GM08714 (cell line): ENCODE results near the gene PTK7.

Source experiments
- H3K4me3 ChIP-seq: fragments of 200-500 bp; sonication (Bioruptor generic); 2 replicates; pipeline ENCODE4 v1.5.1; 2014; ENCODE audit warnings: mild to moderate bottlenecking, low read length, inconsistent platforms
- ZNF274 ChIP-seq: IDR thresholded peaks from 2 replicates; pipeline ENCODE4 v1.6.1; 2012; ENCODE audit warnings: mild to moderate bottlenecking, low read depth, low read length

The PTK7 gene

GRCh38 chr6:43089874-43090558 is 13.9 kb downstream of the PTK7 start:
- no peak overlapping the region for H3K4me3 ChIP-seq

GRCh38 chr6:43090559-43090956 is 14.4 kb downstream of the PTK7 start:
- no peak for TF ChIP-seq ZNF274
- no peak overlapping the region for H3K4me3 ChIP-seq

More at GRCh38 chr6:43089874-43090558, 13.9 kb downstream of the PTK7 start:
- no peak for TF ChIP-seq ZNF274

DNA sequence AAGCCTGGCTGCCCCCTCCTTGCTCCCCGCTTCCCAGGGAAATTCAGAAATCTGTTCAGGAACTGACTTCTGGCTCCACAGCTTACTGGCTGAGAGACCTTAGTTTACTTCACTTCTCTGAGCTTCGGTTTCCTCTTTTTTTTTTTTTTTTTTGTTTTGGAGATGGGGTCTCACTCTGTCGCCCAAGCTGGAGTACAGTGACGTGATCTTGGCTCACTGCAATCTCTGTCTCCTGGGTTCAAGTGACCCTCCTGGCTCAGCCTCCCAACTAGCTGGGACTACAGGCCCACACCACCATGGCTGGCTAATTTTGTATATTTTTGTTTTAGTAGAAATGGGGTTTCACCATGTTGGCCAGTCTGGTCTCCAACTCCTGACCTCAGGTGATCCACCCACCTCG is 14.9 kb downstream of the PTK7 start:
- H3K4me3 ChIP-seq: no peak overlapping the region
- no peak for TF ChIP-seq ZNF274

GRCh38 chr6:43091436-43091991 is 15.4 kb downstream of the PTK7 start:
- H3K4me3 ChIP-seq: no peak overlapping the region
- TF ChIP-seq ZNF274: no peak

DNA sequence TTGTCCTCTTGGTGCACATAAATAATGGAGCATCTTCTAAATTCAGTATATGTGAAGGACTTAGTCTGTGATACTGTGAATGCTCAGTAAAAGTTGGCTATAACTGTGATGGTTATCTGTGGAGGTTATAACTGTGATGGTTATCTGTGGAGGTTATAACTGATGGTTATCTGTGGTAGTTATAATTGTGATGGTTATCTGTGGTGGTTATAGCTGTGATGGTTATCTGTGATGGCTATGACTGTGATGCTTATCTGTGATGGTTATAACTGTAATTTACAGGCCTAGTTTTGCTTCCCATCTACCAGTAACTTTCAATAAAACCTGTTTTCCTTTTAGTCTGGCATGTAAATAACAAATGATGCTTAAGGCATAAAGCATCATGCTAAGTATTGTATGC is 16.5 kb downstream of the PTK7 start:
- TF ChIP-seq ZNF274: no peak
- no peak overlapping the region for H3K4me3 ChIP-seq

- no peak overlapping the region for H3K4me3 ChIP-seq
- TF ChIP-seq ZNF274: no peak
Measured at GRCh38 chr6:43093436-43094289, 17.5 kb downstream of the PTK7 start.

- peak overlapping the region; percentile 1; the same call in 1 of the 2 replicates for H3K4me3 ChIP-seq
- no peak for TF ChIP-seq ZNF274
Measured at GRCh38 chr6:43095939-43096338, 19.8 kb downstream of the PTK7 start.

DNA sequence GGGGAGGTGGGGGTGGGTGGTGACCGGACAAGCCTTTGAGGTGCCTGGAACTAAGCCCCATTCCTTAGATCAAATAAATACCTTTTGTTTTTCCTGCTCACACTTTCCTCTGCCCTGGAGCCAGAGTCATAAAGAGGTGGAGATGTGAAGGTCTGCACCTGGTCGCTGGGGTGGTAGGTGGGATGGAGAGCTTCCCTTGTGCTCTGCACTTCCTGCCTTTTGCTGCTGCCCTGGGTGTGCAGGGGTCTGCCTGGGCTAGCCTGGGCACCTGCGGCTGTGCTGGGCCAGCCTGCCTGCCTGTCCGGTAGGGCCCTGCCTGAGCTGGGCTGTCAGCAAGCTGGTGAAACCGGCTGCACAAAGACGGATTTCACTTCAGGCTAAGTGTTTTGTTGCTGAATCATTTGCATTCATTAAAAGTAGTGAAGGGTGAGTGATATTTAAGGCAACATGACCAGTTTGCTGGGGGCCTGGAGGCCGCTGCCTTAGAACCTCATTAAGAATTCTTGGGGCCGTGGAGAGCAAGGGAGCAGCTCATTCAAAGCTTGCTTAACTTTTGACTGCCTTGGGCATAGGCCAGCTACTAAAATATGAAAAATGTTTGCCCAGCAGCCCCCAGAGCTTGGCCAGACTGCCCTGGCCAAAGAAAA is 20.5 kb downstream of the PTK7 start:
- H3K4me3 ChIP-seq: no peak overlapping the region; the same call in 1 of the 2 replicates
- TF ChIP-seq ZNF274: no peak

- no peak for TF ChIP-seq ZNF274
- no peak overlapping the region for H3K4me3 ChIP-seq
Measured at GRCh38 chr6:43097098-43097489, 21.0 kb downstream of the PTK7 start.

DNA sequence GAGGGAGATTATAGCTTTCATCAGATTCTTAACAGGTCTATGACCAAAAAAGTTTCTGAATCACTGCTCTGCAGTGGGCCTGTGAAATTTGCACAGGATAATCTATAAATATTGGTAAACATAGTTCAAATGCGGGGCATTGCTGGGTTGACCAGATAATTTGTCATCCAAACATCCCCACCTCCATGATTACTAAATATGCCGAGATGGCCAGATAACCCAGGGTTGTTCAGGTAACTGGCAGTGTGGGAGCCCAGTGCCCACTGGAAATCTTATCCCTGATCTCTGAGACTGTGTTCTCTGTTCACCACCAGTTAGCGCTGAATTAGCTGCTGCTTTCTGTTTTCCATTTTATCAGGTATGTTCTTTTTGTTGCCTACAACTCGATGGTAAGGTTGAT is 21.4 kb downstream of the PTK7 start:
- TF ChIP-seq ZNF274: no peak
- no peak overlapping the region for H3K4me3 ChIP-seq

GRCh38 chr6:43101497-43101896 is 25.4 kb downstream of the PTK7 start:
- H3K4me3 ChIP-seq: no peak overlapping the region
- TF ChIP-seq ZNF274: no peak

GRCh38 chr6:43103253-43103876 is 27.3 kb downstream of the PTK7 start:
- TF ChIP-seq ZNF274: no peak
- H3K4me3 ChIP-seq: no peak overlapping the region

DNA sequence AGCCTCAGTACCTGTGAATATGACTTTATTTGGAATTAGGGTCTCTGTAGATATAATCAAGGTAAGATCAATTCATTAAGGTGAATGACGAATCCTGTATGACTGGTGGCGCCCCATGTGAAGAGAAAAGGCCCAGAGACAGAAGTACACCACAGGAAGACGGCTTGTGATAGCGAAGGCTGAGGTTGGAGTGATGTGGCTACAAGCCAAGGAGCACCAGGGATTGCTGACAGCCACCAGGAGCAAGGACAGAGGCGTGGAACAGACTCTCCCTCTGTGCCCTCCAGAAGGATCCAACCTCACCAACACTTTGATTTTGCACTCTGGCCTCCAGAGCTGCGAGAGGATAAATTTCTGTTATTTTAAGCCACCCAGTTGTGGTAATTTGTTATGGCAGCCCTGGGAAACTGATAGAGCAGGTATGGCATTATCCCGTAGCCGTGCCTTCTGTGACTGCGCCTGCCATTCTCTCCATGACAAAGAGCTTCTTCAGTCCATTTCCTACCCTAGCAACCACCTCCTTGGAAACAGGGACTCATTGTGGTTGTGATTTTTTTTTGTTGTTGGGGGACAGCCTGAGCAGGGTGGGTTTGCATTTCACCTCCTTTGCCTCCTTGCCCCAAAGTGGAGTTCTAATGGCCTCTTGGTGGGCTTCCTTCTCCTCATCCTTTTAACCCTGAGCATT is 29.6 kb downstream of the PTK7 start:
- no peak for TF ChIP-seq ZNF274
- H3K4me3 ChIP-seq: no peak overlapping the region
